Activated naive CD4-positive, alpha-beta T cell treated with anti-CD3 and anti-CD28 coated beads, Interleukin-2, amount 50 U/mL, for 24 hours (primary cell): ENCODE results near the gene STK38L.

Experiments used
- H3K27ac Mint-ChIP-seq: one replicate; pipeline ENCODE4 v1.8.0; 2021; ENCODE audit warnings: mild to moderate bottlenecking, mixed read lengths
- H3K27me3 Mint-ChIP-seq: one replicate; pipeline ENCODE4 v1.8.0; 2021; ENCODE audit warnings: mixed read lengths
- H3K36me3 Mint-ChIP-seq: one replicate; pipeline ENCODE4 v1.8.0; 2021; ENCODE audit warnings: mixed read lengths
- H3K4me1 Mint-ChIP-seq: one replicate; pipeline ENCODE4 v1.8.0; 2021; ENCODE audit warnings: mixed read lengths
- H3K4me3 Mint-ChIP-seq: one replicate; pipeline ENCODE4 v1.8.0; 2021; ENCODE audit warnings: mild to moderate bottlenecking, mixed read lengths
- H3K9me3 Mint-ChIP-seq: one replicate; pipeline ENCODE4 v1.8.0; 2021; ENCODE audit warnings: mixed read lengths

The STK38L gene

DNA sequence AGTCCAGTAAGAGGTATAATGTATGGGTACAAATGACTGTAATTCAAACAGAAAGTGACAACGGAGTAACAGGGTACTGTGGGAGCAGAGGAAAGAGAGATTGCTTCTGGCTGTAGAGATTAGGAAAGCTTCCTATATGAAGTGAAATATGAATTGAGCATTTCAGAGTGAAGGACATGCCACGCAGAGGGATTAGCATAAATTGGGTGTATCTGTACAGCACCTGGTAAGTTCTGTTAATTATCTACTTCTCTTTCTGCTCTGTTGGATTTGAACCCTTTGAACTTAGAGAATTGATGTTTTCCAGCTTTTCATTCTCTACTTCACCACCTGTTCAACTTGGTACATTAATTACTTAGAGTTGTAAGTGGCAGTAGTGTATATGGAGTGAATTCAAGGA is 8.8 kb downstream of the STK38L start:
- Mint-ChIP-seq H3K36me3 (peaks cover 11% of the 10 kb centered on the region), H3K27ac (no peak overlapping the region), H3K4me1 (peaks cover 61% of the 10 kb centered on the region), H3K4me3 (no peak overlapping the region), H3K9me3 (peaks cover 8% of the 10 kb centered on the region), H3K27me3 (no peaks in the 10 kb centered on the region)

DNA sequence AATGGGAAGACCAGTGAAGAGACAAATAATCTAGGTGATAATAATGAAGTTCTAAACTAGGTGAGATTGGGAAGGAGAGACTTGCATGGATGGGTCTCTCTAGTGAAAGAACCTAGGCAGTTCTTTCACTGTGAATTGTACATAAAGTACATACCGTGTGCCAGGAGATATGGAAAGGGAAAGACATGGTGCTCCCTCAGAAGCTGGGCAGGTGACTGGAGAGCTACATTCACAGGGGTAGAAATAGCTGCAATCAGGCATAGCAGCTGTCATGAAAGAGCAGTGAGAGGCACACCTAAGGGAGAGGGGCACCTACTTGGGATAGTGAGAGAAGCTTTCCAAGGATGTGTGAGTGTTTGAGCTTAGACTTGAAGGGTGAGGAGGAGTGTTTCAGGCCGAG is 9.3 kb downstream of the STK38L start:
- Mint-ChIP-seq H3K36me3 (peaks cover 11% of the 10 kb centered on the region), H3K4me1 (peaks cover 56% of the 10 kb centered on the region), H3K9me3 (peaks cover 8% of the 10 kb centered on the region), H3K4me3 (no peak overlapping the region), H3K27ac (no peak overlapping the region), H3K27me3 (no peaks in the 10 kb centered on the region)

DNA sequence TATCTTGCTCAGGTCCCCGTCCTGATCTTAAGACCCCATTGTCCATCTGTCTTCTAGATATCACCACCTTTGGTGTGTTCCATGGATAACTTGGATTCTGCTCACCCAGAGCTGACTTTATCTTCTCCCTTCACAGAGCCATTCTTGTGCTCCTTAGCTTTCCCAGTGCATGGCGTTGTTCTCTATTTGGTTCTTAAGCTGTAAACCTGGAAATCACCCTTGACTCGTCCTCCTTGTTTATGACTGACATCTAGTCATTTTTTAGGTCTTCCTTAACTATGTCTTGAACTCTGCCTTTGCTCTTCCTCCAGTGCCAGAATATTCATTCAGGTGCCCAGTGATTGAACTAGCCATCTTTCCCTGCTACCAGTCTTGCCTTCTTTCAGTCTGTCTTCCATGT is 11.7 kb downstream of the STK38L start:
- Mint-ChIP-seq H3K4me3 (no peak overlapping the region), H3K9me3 (peaks cover 8% of the 10 kb centered on the region), H3K27me3 (no peaks in the 10 kb centered on the region), H3K36me3 (peaks cover 16% of the 10 kb centered on the region), H3K4me1 (peaks cover 57% of the 10 kb centered on the region), H3K27ac (no peak overlapping the region)

DNA sequence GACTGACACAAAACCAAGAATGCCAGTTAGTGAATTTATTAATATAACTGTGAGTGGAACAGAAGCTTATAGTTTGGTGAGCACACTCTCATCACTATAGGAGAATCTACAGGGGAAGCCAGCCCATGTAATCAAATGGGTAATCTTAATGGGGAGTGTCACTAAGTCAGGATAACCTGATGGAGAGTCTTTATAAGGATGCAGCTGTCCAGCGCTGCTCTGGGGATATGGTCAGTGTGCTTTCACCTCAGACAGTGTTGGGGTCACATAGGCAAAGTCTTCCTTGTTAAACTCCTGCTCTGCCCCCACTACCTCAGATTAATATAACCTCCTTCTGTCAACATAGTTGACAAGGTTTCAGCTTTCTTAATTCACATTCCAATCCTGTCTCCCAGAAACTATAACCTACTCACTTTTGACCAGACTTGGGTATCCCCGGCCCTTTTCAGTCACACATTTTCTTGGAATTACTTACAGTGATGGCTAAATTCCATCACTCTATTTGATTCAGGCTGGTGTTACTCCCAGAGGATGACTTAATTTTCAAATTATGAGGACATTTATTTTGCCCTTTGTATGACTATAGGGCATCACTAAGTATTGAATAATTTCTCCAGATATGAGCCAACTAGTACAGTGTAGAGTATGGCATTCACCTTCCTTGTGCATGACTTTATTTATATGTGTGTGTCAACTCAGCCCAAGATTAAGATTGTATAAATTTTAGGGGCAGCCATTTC is 13.2 kb downstream of the STK38L start:
- peaks cover 8% of the 10 kb centered on the region for H3K9me3 Mint-ChIP-seq
- no peak overlapping the region for H3K27ac Mint-ChIP-seq
- peaks cover 15% of the 10 kb centered on the region for H3K36me3 Mint-ChIP-seq
- peaks cover 60% of the 10 kb centered on the region for H3K4me1 Mint-ChIP-seq
- no peak overlapping the region for H3K4me3 Mint-ChIP-seq
- H3K27me3 Mint-ChIP-seq, result no peaks in the 10 kb centered on the region

DNA sequence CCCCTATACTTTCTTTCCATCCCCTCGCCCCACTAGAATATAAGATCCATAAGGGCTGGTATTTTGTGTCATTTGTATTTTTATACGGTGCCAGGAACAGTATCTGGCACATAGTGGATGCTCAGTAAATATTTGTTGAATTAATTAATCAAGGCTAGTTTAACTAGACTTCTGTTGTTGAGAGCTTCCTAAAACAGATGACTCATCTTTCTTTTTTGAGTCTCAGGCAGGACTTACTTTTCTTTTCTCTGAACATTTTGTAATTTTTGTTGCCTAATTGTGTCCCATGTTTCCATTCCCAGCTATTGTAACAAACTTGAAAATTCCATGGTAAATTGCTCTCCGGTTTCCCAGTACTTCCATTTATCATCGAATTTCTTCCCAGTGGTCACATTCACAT is 16.7 kb downstream of the STK38L start:
- no peak overlapping the region for H3K27ac Mint-ChIP-seq
- H3K4me3 Mint-ChIP-seq, result no peak overlapping the region
- H3K9me3 Mint-ChIP-seq, result peaks cover 12% of the 10 kb centered on the region
- H3K36me3 Mint-ChIP-seq, result peaks cover 21% of the 10 kb centered on the region
- H3K4me1 Mint-ChIP-seq, result peaks cover 43% of the 10 kb centered on the region
- no peaks in the 10 kb centered on the region for H3K27me3 Mint-ChIP-seq

DNA sequence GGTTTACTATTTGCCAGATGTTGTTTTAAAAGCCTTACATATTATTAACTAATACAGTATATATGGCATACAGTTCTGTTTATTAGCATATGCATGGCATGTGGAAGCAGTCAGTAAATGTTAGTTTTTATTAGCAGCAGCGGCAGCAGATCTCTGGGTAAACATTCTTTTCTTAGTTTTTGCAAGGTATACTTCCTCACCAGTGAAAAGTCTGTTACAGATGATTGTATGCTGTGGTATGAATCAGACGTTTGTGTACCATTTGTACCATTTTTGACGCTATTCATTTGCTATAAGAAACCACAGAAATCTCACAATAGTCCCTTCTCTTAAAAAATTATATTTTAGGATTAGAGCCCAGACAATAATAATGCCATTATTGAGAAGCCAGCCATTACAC is 17.8 kb downstream of the STK38L start:
- Mint-ChIP-seq H3K4me1 (peaks cover 37% of the 10 kb centered on the region), H3K4me3 (no peak overlapping the region), H3K27me3 (no peaks in the 10 kb centered on the region), H3K9me3 (peaks cover 7% of the 10 kb centered on the region), H3K27ac (no peak overlapping the region), H3K36me3 (peaks cover 21% of the 10 kb centered on the region)

DNA sequence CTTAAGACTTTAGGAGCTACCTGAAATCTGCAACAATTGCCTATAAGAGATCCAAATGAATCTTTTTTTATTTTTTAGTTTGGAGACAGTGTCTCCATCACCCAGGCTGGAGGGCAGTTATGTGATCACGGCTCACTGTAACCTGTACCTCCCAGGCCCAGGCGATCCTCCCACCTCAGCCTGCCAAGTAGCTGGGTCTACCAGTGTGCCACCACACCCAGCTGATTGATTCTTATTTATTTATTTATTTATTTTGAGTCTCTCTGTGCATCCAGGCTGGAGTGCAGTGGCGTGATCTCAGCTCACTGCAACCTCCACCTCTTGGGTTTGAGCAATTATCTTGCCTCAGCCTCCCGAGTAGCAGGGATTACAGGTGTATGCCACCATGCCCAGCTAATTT is 26.1 kb downstream of the STK38L start:
- peaks cover 19% of the 10 kb centered on the region for H3K36me3 Mint-ChIP-seq
- no peak overlapping the region for H3K4me3 Mint-ChIP-seq
- H3K27me3 Mint-ChIP-seq, result no peaks in the 10 kb centered on the region
- peaks cover 5% of the 10 kb centered on the region for H3K9me3 Mint-ChIP-seq
- no peak overlapping the region for H3K27ac Mint-ChIP-seq
- H3K4me1 Mint-ChIP-seq, result peaks cover 23% of the 10 kb centered on the region

GRCh38 chr12:27271206-27271605 is 27.1 kb downstream of the STK38L start:
- H3K9me3 Mint-ChIP-seq, result peaks cover 5% of the 10 kb centered on the region
- H3K27ac Mint-ChIP-seq, result no peak overlapping the region
- peaks cover 19% of the 10 kb centered on the region for H3K36me3 Mint-ChIP-seq

GRCh38 chr12:27272373-27273028 is 28.4 kb downstream of the STK38L start:
- H3K4me3 Mint-ChIP-seq, result no peak overlapping the region
- H3K4me1 Mint-ChIP-seq, result peaks cover 35% of the 10 kb centered on the region
- peaks cover 5% of the 10 kb centered on the region for H3K9me3 Mint-ChIP-seq
- no peaks in the 10 kb centered on the region for H3K27me3 Mint-ChIP-seq
- H3K36me3 Mint-ChIP-seq, result peaks cover 14% of the 10 kb centered on the region
- H3K27ac Mint-ChIP-seq, result no peak overlapping the region

More at GRCh38 chr12:27271206-27271605, 27.1 kb downstream of the STK38L start:
- H3K4me1 Mint-ChIP-seq, result peaks cover 26% of the 10 kb centered on the region
- no peak overlapping the region for H3K4me3 Mint-ChIP-seq
- no peaks in the 10 kb centered on the region for H3K27me3 Mint-ChIP-seq

GRCh38 chr12:27273114-27273513 is 29.0 kb downstream of the STK38L start:
- no peaks in the 10 kb centered on the region for H3K9me3 Mint-ChIP-seq
- H3K4me1 Mint-ChIP-seq, result peaks cover 41% of the 10 kb centered on the region
- H3K4me3 Mint-ChIP-seq, result no peak overlapping the region
- H3K36me3 Mint-ChIP-seq, result peaks cover 9% of the 10 kb centered on the region
- no peak overlapping the region for H3K27ac Mint-ChIP-seq
- H3K27me3 Mint-ChIP-seq, result no peaks in the 10 kb centered on the region

GRCh38 chr12:27274706-27275105 is 30.6 kb downstream of the STK38L start:
- H3K36me3 Mint-ChIP-seq, result peaks cover 7% of the 10 kb centered on the region
- peaks cover 52% of the 10 kb centered on the region for H3K4me1 Mint-ChIP-seq
- H3K9me3 Mint-ChIP-seq, result no peaks in the 10 kb centered on the region
- no peak overlapping the region for H3K4me3 Mint-ChIP-seq
- H3K27ac Mint-ChIP-seq, result no peak overlapping the region
- H3K27me3 Mint-ChIP-seq, result no peaks in the 10 kb centered on the region

- Mint-ChIP-seq H3K27ac (peak overlapping the region; percentile 59), H3K36me3 (peaks cover 4% of the 10 kb centered on the region), H3K9me3 (no peaks in the 10 kb centered on the region), H3K4me1 (peaks cover 51% of the 10 kb centered on the region), H3K4me3 (no peak overlapping the region), H3K27me3 (no peaks in the 10 kb centered on the region)
Measured at GRCh38 chr12:27276275-27276674, 32.2 kb downstream of the STK38L start.

DNA sequence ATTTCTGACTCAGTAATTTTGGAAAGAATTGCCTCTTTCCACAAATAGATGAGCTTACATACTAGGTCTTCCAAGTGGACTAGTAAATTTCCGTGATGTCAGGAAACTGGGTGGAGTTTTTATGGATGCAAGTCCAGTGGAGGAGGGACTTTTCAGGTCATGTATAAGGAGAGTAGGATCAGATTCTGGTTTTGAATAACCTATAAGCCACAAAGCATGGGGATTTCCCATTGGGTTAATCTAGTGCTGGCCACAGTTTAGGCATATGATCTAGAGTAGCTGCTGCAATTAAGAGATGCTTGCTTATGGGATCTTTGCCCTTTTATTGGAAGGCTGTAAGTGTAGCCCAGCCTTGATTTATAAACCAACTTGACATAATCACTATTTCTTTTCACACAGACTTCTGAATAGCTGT is 33.8 kb downstream of the STK38L start:
- Mint-ChIP-seq H3K27ac (peak overlapping the region; percentile 30), H3K9me3 (no peaks in the 10 kb centered on the region)

DNA sequence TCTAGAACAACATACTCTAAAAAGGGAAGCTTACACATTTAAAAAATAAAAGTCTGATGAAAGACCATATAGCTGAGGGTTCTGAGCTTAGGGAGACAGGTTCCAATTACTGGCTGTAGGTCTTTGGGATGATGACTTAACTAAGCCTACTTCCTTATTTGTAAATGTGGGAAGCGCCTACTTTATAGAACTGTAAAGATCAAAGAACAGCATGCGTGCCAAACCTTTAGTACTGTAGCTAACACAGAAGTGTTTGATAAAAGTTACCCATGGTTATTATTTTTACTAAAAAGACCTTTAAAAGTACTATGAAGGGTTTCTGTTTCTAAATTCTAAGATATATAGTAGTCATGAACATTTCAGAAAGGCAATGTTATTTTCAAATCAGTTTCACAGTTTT is 35.7 kb downstream of the STK38L start:
- no peak overlapping the region for H3K27ac Mint-ChIP-seq
- H3K4me3 Mint-ChIP-seq, result no peak overlapping the region
- peaks cover 2% of the 10 kb centered on the region for H3K36me3 Mint-ChIP-seq
- H3K27me3 Mint-ChIP-seq, result no peaks in the 10 kb centered on the region
- no peaks in the 10 kb centered on the region for H3K9me3 Mint-ChIP-seq
- H3K4me1 Mint-ChIP-seq, result peaks cover 38% of the 10 kb centered on the region

More for the DNA sequence above, 33.8 kb downstream of the STK38L start:
- Mint-ChIP-seq H3K4me1 (peaks cover 41% of the 10 kb centered on the region), H3K4me3 (no peak overlapping the region), H3K36me3 (peaks cover 4% of the 10 kb centered on the region), H3K27me3 (no peaks in the 10 kb centered on the region)

- peaks cover 38% of the 10 kb centered on the region for H3K4me1 Mint-ChIP-seq
- H3K4me3 Mint-ChIP-seq, result no peak overlapping the region
- H3K36me3 Mint-ChIP-seq, result no peaks in the 10 kb centered on the region
- no peaks in the 10 kb centered on the region for H3K27me3 Mint-ChIP-seq
- H3K9me3 Mint-ChIP-seq, result no peaks in the 10 kb centered on the region
- H3K27ac Mint-ChIP-seq, result no peak overlapping the region
Measured at GRCh38 chr12:27280412-27280811, 36.3 kb downstream of the STK38L start.

- Mint-ChIP-seq H3K27ac (no peak overlapping the region), H3K4me3 (no peak overlapping the region), H3K27me3 (no peaks in the 10 kb centered on the region), H3K9me3 (no peaks in the 10 kb centered on the region), H3K4me1 (peaks cover 31% of the 10 kb centered on the region), H3K36me3 (no peaks in the 10 kb centered on the region)
Measured at GRCh38 chr12:27282754-27283153, 38.7 kb downstream of the STK38L start.
